MCF 10A (cell line): Measurements from ENCODE around the gene ROCK2. TPM values are rescaled to one million over a fixed set of nuclear protein-coding genes. Genes with fewer than 3 reads are reported as not detected.

Source experiments
- BruUV-seq: library from RNA; stranded (reverse); fragments of 400-500 nt; replicated peaks from 2 replicates; lab custom pipeline; 2021; lab: Mats Ljungman, UMichigan
- CTCF ChIA-PET: fragments of 300-600 bp; sonication (Branson Sonifier 250); formaldehyde crosslinking; extraction: SDS; loops from one replicate; lab custom pipeline; 2021; ENCODE audit warnings: antibody characterized with exemption, inconsistent platforms; lab: Yijun Ruan, JAX
- POLR2A ChIA-PET: fragments of 300-600, 350-650 bp; sonication (Branson Sonifier 250); formaldehyde crosslinking; extraction: SDS; loops from one replicate; lab custom pipeline; 2020; ENCODE audit warnings: antibody characterized with exemption, inconsistent platforms; lab: Yijun Ruan, JAX
- DNase-seq: peaks from one replicate; pipeline ENCODE4 v3.0.0-alpha.2; 2018; ENCODE audit not compliant: unreplicated experiment
- H3K27ac Mint-ChIP-seq: one replicate; pipeline ENCODE4 v1.8.0; 2022; ENCODE audit warnings: mild to moderate bottlenecking, low read depth, mixed read lengths; ENCODE audit not compliant: unreplicated experiment
- H3K27me3 Mint-ChIP-seq: one replicate; pipeline ENCODE4 v1.8.0; 2022; ENCODE audit warnings: mixed read lengths; ENCODE audit not compliant: insufficient read depth, unreplicated experiment
- H3K36me3 Mint-ChIP-seq: one replicate; pipeline ENCODE4 v1.8.0; 2022; ENCODE audit warnings: mild to moderate bottlenecking, moderate library complexity, mixed read lengths; ENCODE audit not compliant: insufficient read depth, unreplicated experiment
- H3K4me1 Mint-ChIP-seq: one replicate; pipeline ENCODE4 v1.8.0; 2022; ENCODE audit warnings: mixed read lengths; ENCODE audit not compliant: insufficient read depth, unreplicated experiment
- H3K4me3 Mint-ChIP-seq: one replicate; pipeline ENCODE4 v1.8.0; 2022; ENCODE audit warnings: mild to moderate bottlenecking, moderate library complexity, mixed read lengths; ENCODE audit not compliant: unreplicated experiment
- H3K9me3 Mint-ChIP-seq: one replicate; pipeline ENCODE4 v1.8.0; 2022; ENCODE audit warnings: mixed read lengths; ENCODE audit not compliant: unreplicated experiment
- intact Hi-C: fragments of 100-400 bp; cut with micrococcal nuclease; formaldehyde crosslinking; loops from 2 replicates; pipeline ENCODE4 v1.14.1; 2022
- total RNA-seq: library from RNA; stranded (reverse); gene quantifications from 2 replicates; pipeline ENCODE4 v1.2.3, GENCODE V29; 2022
- TF ChIP-seq, protein P1 (sequence below): fragments of 200-600 bp; IDR thresholded peaks from one replicate; pipeline ENCODE4 v1.8.0; 2022; ENCODE audit warnings: antibody characterized with exemption, mild to moderate bottlenecking; ENCODE audit not compliant: unreplicated experiment

The ROCK2 gene
- total RNA-seq, 1 experiment from 2014 or later = 40.7 TPM

DNA sequence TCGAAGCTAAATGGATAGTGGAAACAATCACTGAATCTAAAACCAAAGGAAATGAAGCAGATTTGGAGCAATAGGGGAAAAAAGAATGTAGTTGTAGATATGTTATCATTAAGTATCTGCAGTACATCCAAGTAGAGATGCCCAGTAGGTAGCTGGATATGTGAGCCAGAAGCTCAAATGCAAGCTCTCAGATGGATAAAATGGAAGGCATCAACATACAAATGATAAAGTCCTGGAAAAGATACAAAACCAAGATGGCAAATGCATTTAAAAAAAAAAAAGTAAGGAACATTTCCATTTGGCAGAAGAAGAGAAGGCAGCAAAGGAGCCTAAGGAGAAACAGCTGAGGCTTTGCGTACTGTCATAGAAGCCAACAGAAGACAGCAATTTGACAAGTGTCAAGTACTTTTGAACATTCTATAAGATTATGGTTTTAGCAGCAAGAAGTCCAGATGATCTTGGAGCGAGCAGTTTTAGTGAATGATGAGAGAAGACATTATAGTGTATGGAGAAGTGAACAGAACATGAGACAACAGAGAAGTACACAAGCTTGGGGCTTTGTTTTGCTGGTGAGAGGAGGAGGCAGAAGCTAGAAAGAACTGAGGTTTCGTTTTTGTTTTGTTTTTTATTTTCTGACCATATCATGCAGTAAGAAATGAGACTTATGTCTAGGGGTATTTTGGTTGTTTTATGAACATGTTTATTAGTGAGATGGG is 18.3 kb downstream of the ROCK2 start:
- BruUV-seq = no TSS peak
- Mint-ChIP-seq H3K4me1 (no peaks in the 10 kb centered on the region), H3K36me3 (no peaks in the 10 kb centered on the region), H3K9me3 (no peaks in the 10 kb centered on the region), H3K4me3 (no peak overlapping the region), H3K27me3 (no peaks in the 10 kb centered on the region), H3K27ac (no peak overlapping the region)
- CTCF ChIA-PET = no interaction called here
- TF ChIP-seq, protein P1, sequence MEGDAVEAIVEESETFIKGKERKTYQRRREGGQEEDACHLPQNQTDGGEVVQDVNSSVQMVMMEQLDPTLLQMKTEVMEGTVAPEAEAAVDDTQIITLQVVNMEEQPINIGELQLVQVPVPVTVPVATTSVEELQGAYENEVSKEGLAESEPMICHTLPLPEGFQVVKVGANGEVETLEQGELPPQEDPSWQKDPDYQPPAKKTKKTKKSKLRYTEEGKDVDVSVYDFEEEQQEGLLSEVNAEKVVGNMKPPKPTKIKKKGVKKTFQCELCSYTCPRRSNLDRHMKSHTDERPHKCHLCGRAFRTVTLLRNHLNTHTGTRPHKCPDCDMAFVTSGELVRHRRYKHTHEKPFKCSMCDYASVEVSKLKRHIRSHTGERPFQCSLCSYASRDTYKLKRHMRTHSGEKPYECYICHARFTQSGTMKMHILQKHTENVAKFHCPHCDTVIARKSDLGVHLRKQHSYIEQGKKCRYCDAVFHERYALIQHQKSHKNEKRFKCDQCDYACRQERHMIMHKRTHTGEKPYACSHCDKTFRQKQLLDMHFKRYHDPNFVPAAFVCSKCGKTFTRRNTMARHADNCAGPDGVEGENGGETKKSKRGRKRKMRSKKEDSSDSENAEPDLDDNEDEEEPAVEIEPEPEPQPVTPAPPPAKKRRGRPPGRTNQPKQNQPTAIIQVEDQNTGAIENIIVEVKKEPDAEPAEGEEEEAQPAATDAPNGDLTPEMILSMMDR = no peak
- POLR2A ChIA-PET = interaction anchor here (0.9 to 1.6 kb wide), 4 partner anchors 9 to 18 kb away, joined by 3 to 5 read pairs (median 4); partner anchors contain the start of gene ROCK2
- intact Hi-C loops = no loop called here
- no peak for DNase-seq

DNA sequence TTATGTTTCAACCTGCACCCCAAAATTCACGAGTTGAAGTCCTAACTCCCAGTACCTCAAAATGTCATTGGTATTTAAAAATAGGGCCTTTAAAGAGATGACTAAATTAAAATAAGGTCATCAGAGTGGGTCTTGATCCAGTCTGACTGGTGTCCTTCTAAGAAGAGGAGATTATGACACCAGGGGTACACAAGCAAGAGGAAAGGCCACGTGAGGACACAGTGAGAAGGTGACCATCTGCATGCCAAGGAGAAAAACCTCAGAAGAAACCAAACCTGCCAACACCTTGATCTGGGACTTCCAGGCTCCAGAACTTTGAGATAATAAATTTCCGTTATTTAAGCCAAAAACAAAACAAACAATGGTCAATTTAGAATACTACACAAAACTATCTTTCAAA is 22.6 kb downstream of the ROCK2 start:
- no peaks in the 10 kb centered on the region for H3K9me3 Mint-ChIP-seq
- ChIA-PET CTCF (no interaction called here), POLR2A (interaction anchor here (0.8 kb wide), 2 partner anchors 12 to 53 kb away, joined by 3 read pairs; no protein-coding TSS in a partner anchor)
- no peaks in the 10 kb centered on the region for H3K4me1 Mint-ChIP-seq
- DNase-seq = no peak
- BruUV-seq = no TSS peak
- H3K27ac Mint-ChIP-seq = no peak overlapping the region
- no peaks in the 10 kb centered on the region for H3K36me3 Mint-ChIP-seq
- H3K27me3 Mint-ChIP-seq = no peaks in the 10 kb centered on the region
- no peak overlapping the region for H3K4me3 Mint-ChIP-seq
- intact Hi-C loops = no loop called here
- TF ChIP-seq, protein P1 = no peak

DNA sequence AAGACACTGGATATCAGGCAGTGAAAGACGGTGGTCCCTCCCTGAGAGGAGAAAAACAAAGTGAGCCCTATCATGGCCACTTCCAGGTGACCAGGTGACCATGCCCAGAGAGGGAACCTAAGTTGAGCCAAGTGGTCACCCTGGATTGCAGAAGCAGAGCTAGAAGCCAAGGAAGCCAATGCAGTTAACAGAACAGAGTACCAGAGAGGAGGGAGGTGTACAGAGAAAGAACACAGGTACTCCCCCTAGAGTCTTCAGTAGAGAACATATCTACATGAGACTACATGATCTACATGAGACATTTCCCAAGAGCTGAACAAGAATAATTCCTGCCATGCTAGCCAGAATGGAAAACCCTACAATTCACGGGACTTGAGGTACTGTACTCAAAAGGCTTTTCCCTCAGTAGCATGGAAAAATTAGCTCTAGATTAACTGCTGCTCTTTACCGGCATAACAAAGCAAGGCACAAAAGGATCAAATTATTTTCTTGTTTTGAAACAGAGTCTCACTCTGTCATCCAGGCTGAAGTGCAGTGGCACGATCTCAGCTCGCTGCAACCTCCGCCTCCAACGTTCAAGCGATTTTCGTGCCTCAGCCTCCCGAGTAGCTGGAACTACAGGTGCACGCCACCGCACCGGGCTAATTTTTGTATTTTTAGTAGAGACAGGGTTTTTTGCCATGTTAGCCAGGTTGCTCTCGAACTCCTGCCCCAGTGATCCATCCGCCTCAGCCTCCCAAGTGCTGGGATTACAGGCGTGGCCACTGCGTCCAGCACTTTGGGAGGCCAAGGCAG is 23.5 kb downstream of the ROCK2 start:
- POLR2A ChIA-PET = interaction anchor here (0.8 to 1.0 kb wide), 3 partner anchors 9 to 53 kb away, joined by 3 to 6 read pairs (median 3); no protein-coding TSS in a partner anchor
- BruUV-seq = no TSS peak

More for the DNA sequence above, 23.5 kb downstream of the ROCK2 start:
- intact Hi-C loops = no loop called here
- Mint-ChIP-seq H3K27ac (no peak overlapping the region), H3K4me3 (no peak overlapping the region), H3K36me3 (no peaks in the 10 kb centered on the region), H3K27me3 (no peaks in the 10 kb centered on the region), H3K9me3 (no peaks in the 10 kb centered on the region), H3K4me1 (no peaks in the 10 kb centered on the region)
- TF ChIP-seq, protein P1 = no peak
- DNase-seq = no peak
- CTCF ChIA-PET = interaction anchor here (0.6 kb wide), 1 partner anchor 259 kb away, joined by 3 read pairs; no protein-coding TSS in a partner anchor
